ENCODE results near the gene KRTAP6-1. TPM values are rescaled to one million over a fixed set of nuclear protein-coding genes. Genes with fewer than 3 reads are reported as not detected.

The KRTAP6-1 gene
- total RNA-seq, 6 experiments from 2014 or later = not detected

DNA sequence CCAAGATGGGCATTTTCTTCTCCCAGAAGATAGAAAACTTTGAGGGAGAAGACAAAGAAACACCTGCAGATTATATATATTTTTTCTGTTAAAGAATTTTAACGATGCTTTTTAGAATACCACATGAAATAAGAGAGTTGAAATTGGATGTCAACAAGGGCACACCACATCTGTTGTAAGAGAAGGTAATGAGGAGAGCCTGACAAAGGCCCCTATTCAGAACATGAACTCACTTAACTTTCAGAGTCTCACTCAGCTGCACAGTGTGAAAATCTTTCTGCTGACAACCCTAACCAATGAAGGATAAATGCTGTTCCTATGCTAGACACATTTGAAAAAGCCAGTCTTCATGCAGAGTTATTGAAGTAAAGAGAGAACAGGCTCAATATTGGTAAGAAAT, 30.9 kb downstream of the KRTAP6-1 start:
- no peaks in the 10 kb centered on the region for H3K4me1 Mint-ChIP-seq (ENCODE audit: low read depth)
- no peaks in the 10 kb centered on the region for H3K27me3 Mint-ChIP-seq (ENCODE audit: insufficient read depth)
- DNase-seq = no peak
- no peak overlapping the region for H3K27ac Mint-ChIP-seq
- H3K36me3 Mint-ChIP-seq (ENCODE audit: low read depth) = peaks cover 12% of the 10 kb centered on the region
- H3K4me3 Mint-ChIP-seq = no peak overlapping the region
- TF ChIP-seq, protein P1, sequence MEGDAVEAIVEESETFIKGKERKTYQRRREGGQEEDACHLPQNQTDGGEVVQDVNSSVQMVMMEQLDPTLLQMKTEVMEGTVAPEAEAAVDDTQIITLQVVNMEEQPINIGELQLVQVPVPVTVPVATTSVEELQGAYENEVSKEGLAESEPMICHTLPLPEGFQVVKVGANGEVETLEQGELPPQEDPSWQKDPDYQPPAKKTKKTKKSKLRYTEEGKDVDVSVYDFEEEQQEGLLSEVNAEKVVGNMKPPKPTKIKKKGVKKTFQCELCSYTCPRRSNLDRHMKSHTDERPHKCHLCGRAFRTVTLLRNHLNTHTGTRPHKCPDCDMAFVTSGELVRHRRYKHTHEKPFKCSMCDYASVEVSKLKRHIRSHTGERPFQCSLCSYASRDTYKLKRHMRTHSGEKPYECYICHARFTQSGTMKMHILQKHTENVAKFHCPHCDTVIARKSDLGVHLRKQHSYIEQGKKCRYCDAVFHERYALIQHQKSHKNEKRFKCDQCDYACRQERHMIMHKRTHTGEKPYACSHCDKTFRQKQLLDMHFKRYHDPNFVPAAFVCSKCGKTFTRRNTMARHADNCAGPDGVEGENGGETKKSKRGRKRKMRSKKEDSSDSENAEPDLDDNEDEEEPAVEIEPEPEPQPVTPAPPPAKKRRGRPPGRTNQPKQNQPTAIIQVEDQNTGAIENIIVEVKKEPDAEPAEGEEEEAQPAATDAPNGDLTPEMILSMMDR (IDR thresholded peaks at IDR 0.05) = no peak
- H3K9me3 Mint-ChIP-seq = peaks cover 30% of the 10 kb centered on the region

DNA sequence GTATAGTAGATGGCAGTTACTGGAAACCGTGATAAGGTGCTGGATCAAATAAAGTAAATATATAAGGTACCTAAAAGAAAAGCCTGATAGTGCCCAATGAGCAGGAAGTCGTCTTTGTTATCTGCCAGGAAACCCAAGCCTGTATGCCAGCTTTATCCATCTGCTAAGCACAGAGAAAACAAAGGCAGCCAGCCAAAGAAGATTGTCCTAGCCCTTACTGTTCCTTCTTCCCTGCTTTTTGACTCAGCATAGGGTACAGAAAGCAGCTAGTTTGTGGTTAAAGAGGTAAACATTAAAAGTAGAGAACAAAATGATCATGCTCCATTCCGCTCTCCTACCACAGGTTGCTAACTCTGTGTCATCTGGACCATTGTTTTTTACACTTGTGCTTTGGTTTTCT, 33.6 kb downstream of the KRTAP6-1 start:
- no peaks in the 10 kb centered on the region for H3K4me1 Mint-ChIP-seq (ENCODE audit: low read depth)
- TF ChIP-seq, protein P1 (IDR thresholded peaks at IDR 0.05) = no peak
- H3K9me3 Mint-ChIP-seq = peaks cover 33% of the 10 kb centered on the region
- no peak overlapping the region for H3K27ac Mint-ChIP-seq
- no peak overlapping the region for H3K4me3 Mint-ChIP-seq
- H3K36me3 Mint-ChIP-seq (ENCODE audit: low read depth) = peaks cover 16% of the 10 kb centered on the region
- H3K27me3 Mint-ChIP-seq (ENCODE audit: insufficient read depth) = no peaks in the 10 kb centered on the region
- DNase-seq = no peak

DNA sequence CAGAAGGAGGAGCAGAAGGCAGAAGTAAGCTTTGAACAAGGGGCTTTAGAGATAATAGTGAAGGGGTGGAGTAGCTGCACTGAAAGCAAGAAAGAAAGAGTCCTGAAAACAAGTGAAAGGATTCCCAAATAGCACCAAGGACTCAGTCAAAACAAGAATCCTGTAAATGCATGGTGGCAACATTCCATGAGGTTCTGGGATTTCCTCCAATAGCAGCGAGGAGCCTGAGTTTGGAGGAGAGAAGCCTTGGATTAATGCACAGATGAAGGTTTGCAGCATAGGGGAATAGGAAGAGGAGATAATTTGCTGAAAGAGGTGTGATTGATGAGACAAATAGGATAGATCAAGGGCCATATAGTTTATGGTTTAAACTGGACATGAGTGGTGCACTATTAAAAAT, 34.4 kb downstream of the KRTAP6-1 start:
- Mint-ChIP-seq H3K27ac (no peak overlapping the region), H3K9me3 (peaks cover 26% of the 10 kb centered on the region), H3K4me1 (ENCODE audit: low read depth) (no peaks in the 10 kb centered on the region), H3K27me3 (ENCODE audit: insufficient read depth) (no peaks in the 10 kb centered on the region), H3K4me3 (no peak overlapping the region), H3K36me3 (ENCODE audit: low read depth) (peaks cover 8% of the 10 kb centered on the region; the same call in 1 of the 2 replicates)
- no peak for DNase-seq
- TF ChIP-seq, protein P1 (IDR thresholded peaks at IDR 0.05) = no peak

DNA sequence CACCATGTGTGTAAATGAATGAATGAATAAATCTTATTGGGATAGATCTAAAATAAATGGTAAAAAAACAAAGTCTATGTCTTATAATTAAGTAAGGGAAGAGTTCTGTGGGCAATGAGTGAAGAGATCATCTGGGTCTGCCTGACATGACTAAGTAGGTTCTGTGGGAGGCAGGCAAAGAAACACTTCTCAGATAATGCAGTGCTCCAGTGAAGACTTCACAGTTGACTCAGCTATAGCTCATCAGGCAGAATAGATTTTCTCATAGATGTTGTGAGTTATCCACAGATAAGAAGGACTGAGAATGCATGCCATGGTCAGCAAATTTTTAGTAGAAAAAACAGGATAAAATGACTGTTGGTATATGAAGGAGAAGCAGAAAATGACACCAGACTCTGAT, 36.0 kb downstream of the KRTAP6-1 start:
- no peaks in the 10 kb centered on the region for H3K27me3 Mint-ChIP-seq (ENCODE audit: insufficient read depth)
- H3K4me3 Mint-ChIP-seq = no peak overlapping the region
- H3K27ac Mint-ChIP-seq = no peak overlapping the region
- H3K9me3 Mint-ChIP-seq = peaks cover 26% of the 10 kb centered on the region
- H3K36me3 Mint-ChIP-seq (ENCODE audit: low read depth) = peaks cover 4% of the 10 kb centered on the region; the same call in 1 of the 2 replicates
- TF ChIP-seq, protein P1 (IDR thresholded peaks at IDR 0.05) = no peak
- no peaks in the 10 kb centered on the region for H3K4me1 Mint-ChIP-seq (ENCODE audit: low read depth)
- no peak for DNase-seq

DNA sequence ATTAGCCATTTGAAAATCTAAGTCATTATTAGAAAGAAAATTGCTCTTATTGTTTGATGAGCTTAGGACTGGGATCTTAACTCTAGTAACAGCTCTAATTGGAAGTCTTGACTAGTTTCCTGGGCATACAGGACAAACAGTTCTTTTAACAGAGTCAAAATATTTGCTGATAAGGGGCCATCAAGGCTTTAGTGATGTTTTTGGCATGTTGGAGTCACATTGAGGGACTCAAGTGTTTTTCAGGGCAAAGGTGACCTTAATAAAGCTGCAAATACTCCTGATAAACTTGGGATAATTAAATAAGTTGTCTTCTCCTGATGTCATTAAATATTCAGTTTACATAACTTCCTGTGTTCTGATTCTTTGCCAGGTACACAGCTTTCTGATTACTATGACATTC, 46.1 kb downstream of the KRTAP6-1 start:
- H3K27me3 Mint-ChIP-seq (ENCODE audit: insufficient read depth) = no peaks in the 10 kb centered on the region
- DNase-seq = no peak
- no peak overlapping the region for H3K27ac Mint-ChIP-seq
- H3K4me3 Mint-ChIP-seq = no peak overlapping the region
- TF ChIP-seq, protein P1 (IDR thresholded peaks at IDR 0.05) = no peak
- peaks cover 41% of the 10 kb centered on the region for H3K9me3 Mint-ChIP-seq
- H3K36me3 Mint-ChIP-seq (ENCODE audit: low read depth) = no peaks in the 10 kb centered on the region
- no peaks in the 10 kb centered on the region for H3K4me1 Mint-ChIP-seq (ENCODE audit: low read depth)

DNA sequence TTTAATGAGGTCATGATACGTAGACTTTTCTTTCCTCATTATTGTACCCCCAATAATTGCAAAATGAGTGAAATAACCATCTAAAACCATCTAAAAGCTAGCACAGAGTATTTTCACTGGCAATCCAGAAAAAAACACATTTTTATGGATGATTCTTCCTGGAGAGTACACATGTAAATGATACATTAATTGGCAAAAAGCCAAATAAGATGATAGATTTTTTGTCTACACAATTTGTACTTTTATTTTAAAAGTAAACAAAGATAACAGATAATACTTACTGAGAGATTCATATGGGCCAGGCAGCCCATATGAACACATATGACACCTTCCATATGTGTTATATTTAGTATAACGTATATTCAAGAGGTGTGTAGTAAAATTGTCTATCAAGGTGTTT, 50.1 kb downstream of the KRTAP6-1 start:
- no peaks in the 10 kb centered on the region for H3K4me1 Mint-ChIP-seq (ENCODE audit: low read depth)
- no peak overlapping the region for H3K4me3 Mint-ChIP-seq
- H3K36me3 Mint-ChIP-seq (ENCODE audit: low read depth) = no peaks in the 10 kb centered on the region
- DNase-seq = no peak
- H3K9me3 Mint-ChIP-seq = peaks cover 50% of the 10 kb centered on the region
- no peak overlapping the region for H3K27ac Mint-ChIP-seq
- TF ChIP-seq, protein P1 (IDR thresholded peaks at IDR 0.05) = no peak
- H3K27me3 Mint-ChIP-seq (ENCODE audit: insufficient read depth) = no peaks in the 10 kb centered on the region

All from HFFc6 (cell line).